Measurements from ENCODE around the gene LSM12.
A peak's percentile ranks its signal among the peaks of the same experiment; 100 is the strongest.

Gene LSM12

GRCh38 chr17:44095647-44096496 lies 29.4 kb upstream of the LSM12 start:
- DNase-seq, result no peak

- no peak for DNase-seq
Observed at GRCh38 chr17:44095388-44095646, 28.8 kb upstream of the LSM12 start.

GRCh38 chr17:44094701-44095387 lies 28.4 kb upstream of the LSM12 start:
- DNase-seq, result no peak

GRCh38 chr17:44093231-44093900 lies 26.9 kb upstream of the LSM12 start:
- no peak for DNase-seq

- DNase-seq, result no peak
Observed at GRCh38 chr17:44092051-44092450, 25.6 kb upstream of the LSM12 start.

GRCh38 chr17:44091200-44091997 lies 24.9 kb upstream of the LSM12 start:
- DNase-seq, result no peak

GRCh38 chr17:44088254-44088653 lies 21.8 kb upstream of the LSM12 start:
- no peak for DNase-seq

GRCh38 chr17:44087319-44087718 lies 20.8 kb upstream of the LSM12 start:
- no peak for DNase-seq

GRCh38 chr17:44086364-44087311 lies 20.2 kb upstream of the LSM12 start:
- peak; percentile 30 to 43 for DNase-seq

GRCh38 chr17:44085908-44086307 lies 19.4 kb upstream of the LSM12 start:
- no peak for DNase-seq

GRCh38 chr17:44084921-44085320 lies 18.4 kb upstream of the LSM12 start:
- no peak for DNase-seq

- DNase-seq, result peak; percentile 47 to 48
Observed at GRCh38 chr17:44084131-44084538, 17.7 kb upstream of the LSM12 start.

GRCh38 chr17:44083250-44083849 lies 16.9 kb upstream of the LSM12 start:
- DNase-seq, result no peak

- DNase-seq, result no peak
Observed at GRCh38 chr17:44082256-44082927, 15.9 kb upstream of the LSM12 start.

GRCh38 chr17:44081681-44082080 lies 15.2 kb upstream of the LSM12 start:
- DNase-seq, result no peak

- DNase-seq, result no peak
Observed at GRCh38 chr17:44079877-44080821, 13.7 kb upstream of the LSM12 start.

GRCh38 chr17:44078412-44078811 lies 11.9 kb upstream of the LSM12 start:
- DNase-seq, result no peak

GRCh38 chr17:44077595-44077909 lies 11.1 kb upstream of the LSM12 start:
- DNase-seq, result no peak

GRCh38 chr17:44076716-44077594 lies 10.5 kb upstream of the LSM12 start:
- no peak for DNase-seq

Measured in stimulated activated CD4-positive, alpha-beta T cell treated with anti-CD3 and anti-CD28 coated beads, Interleukin-2, amount 100 ng/mL, for 48 hours (primary cell).